ENCODE data around the gene PLXNC1.

GRCh38 chr12:94110258-94110657, 38.1 kb upstream of the PLXNC1 start:
- TF ChIP-seq EP300 (IDR thresholded peaks at IDR 0.05) (no peak), CTCF (IDR thresholded peaks at IDR 0.05) (no peak)
